HEK293T (cell line): ENCODE measurements around the gene TFAM.

Experiments used
- CTCF ChIA-PET: fragments of 350-600 bp; formaldehyde crosslinking; extraction: SDS; loops from one replicate; lab custom pipeline; 2021; ENCODE audit warnings: antibody characterized with exemption, inconsistent platforms; lab: Yijun Ruan, JAX
- POLR2A ChIA-PET: fragments of 350-600 bp; formaldehyde crosslinking; extraction: SDS; loops from one replicate; lab custom pipeline; 2020; ENCODE audit warnings: antibody characterized with exemption, inconsistent platforms; lab: Yijun Ruan, JAX
- DNase-seq: peaks from one replicate; pipeline ENCODE4 v3.0.0; 2012; ENCODE audit warnings: mixed read lengths; ENCODE audit errors: extremely low spot score
- ARNT ChIP-seq: fragments of 450-650 bp; IDR thresholded peaks from 2 replicates; pipeline ENCODE4 v1.6.1; 2017; ENCODE audit warnings: mild to moderate bottlenecking
- BHLHE40 ChIP-seq: fragments of 450-650 bp; IDR thresholded peaks from 2 replicates; pipeline ENCODE4 v1.6.1; 2016; ENCODE audit warnings: mild to moderate bottlenecking, moderate library complexity, borderline replicate concordance
- CTBP1 ChIP-seq: fragments of 450-650 bp; IDR thresholded peaks from 2 replicates; pipeline ENCODE4 v1.6.1; 2016; ENCODE audit warnings: borderline replicate concordance
- ELF4 ChIP-seq: fragments of 450-650 bp; IDR thresholded peaks from 2 replicates; pipeline ENCODE4 v1.6.1; 2017; ENCODE audit warnings: antibody characterized with exemption
- FOXA1 ChIP-seq: fragments of 450-650 bp; IDR thresholded peaks from 2 replicates; pipeline ENCODE4 v1.6.1; 2016; ENCODE audit warnings: mild to moderate bottlenecking
- FOXK2 ChIP-seq: fragments of 450-650 bp; IDR thresholded peaks from 2 replicates; pipeline ENCODE4 v1.6.1; 2016; ENCODE audit warnings: mild to moderate bottlenecking
- FOXM1 ChIP-seq: fragments of 450-650 bp; IDR thresholded peaks from 2 replicates; pipeline ENCODE4 v1.6.1; 2017; ENCODE audit warnings: mild to moderate bottlenecking, borderline replicate concordance
- HDGF ChIP-seq: fragments of 450-650 bp; IDR thresholded peaks from 2 replicates; pipeline ENCODE4 v1.6.1; 2017; ENCODE audit warnings: antibody characterized with exemption, borderline replicate concordance
- L3MBTL2 ChIP-seq: fragments of 450-650 bp; conservative IDR thresholded peaks from 2 replicates; pipeline ENCODE4 v1.6.1; 2016; ENCODE audit warnings: mild to moderate bottlenecking
- LEF1 ChIP-seq: fragments of 450-650 bp; IDR thresholded peaks from 2 replicates; pipeline ENCODE4 v1.6.1; 2017; ENCODE audit warnings: mild to moderate bottlenecking, borderline replicate concordance
- NFRKB ChIP-seq: fragments of 450-650 bp; IDR thresholded peaks from 2 replicates; pipeline ENCODE4 v1.6.1; 2016; ENCODE audit warnings: mild to moderate bottlenecking, moderate library complexity
- SP1 ChIP-seq: fragments of 450-650 bp; IDR thresholded peaks from 2 replicates; pipeline ENCODE4 v1.6.1; 2017
- SUZ12 ChIP-seq: fragments of 450-650 bp; IDR thresholded peaks from 2 replicates; pipeline ENCODE4 v1.6.1; 2016; ENCODE audit warnings: mild to moderate bottlenecking
- TARDBP ChIP-seq: fragments of 450-650 bp; IDR thresholded peaks from 2 replicates; pipeline ENCODE4 v1.6.1; 2016
- ZNF384 ChIP-seq: fragments of 450-650 bp; IDR thresholded peaks from 2 replicates; pipeline ENCODE4 v1.6.1; 2016
- TF ChIP-seq, protein P1 (sequence below): fragments of 450-650 bp; IDR thresholded peaks from 2 replicates; pipeline ENCODE4 v1.6.1; 2016

TFAM gene

DNA sequence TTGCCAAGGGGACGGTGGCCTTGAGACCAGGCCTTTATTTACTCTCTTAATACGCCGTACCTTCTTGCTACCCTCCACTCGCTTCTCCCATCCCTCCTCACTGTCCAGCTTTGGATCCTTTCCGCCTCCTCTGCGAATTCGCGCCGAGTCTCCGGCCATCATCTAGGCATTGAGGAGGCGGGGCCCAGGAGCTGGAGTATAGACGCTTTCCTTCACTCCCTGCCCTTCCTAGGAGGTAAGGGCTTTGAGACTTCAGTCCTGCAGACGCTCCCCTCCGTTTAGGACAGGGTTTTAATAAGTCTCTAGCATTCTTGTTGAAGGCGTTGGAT is 538 bp downstream of the TFAM start:
- DNase-seq = peak; percentile 58
- POLR2A ChIA-PET = interaction anchor here (0.9 to 2.8 kb wide), 9 partner anchors 11 to 208 kb away, joined by 3 to 19 read pairs (median 6); partner anchors contain the start of genes CISD1, IPMK and UBE2D1
- TF ChIP-seq, protein P1, sequence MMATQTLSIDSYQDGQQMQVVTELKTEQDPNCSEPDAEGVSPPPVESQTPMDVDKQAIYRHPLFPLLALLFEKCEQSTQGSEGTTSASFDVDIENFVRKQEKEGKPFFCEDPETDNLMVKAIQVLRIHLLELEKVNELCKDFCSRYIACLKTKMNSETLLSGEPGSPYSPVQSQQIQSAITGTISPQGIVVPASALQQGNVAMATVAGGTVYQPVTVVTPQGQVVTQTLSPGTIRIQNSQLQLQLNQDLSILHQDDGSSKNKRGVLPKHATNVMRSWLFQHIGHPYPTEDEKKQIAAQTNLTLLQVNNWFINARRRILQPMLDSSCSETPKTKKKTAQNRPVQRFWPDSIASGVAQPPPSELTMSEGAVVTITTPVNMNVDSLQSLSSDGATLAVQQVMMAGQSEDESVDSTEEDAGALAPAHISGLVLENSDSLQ = no peak
- TF ChIP-seq LEF1 (no peak), L3MBTL2 (no peak), SP1 (no peak), FOXA1 (no peak), SUZ12 (no peak), TARDBP (no peak)
- CTCF ChIA-PET = interaction anchor here (1.8 kb wide), 2 partner anchors 86 to 208 kb away, joined by 4 to 5 read pairs; no protein-coding TSS in a partner anchor

DNA sequence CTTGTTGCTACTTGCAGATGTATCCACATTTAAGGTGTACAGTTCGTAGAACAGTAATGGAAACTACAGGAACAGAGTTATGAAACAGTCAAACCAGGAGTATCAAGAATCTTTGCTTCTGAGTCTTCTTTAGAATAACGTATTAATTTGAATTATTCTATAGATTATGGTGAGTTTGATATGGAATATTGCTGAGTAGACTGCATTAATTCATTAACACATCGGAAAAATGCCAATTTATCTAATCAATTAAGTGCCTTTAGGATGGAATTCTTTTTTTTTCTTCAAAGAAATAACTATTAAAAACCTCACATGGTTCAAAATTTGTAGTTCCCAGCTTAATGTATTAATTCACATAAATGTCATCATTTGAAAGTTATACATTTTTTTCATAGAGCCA is 3.8 kb downstream of the TFAM start:
- TF ChIP-seq FOXM1 (no peak), ZNF384 (no peak), NFRKB (no peak), FOXA1 (no peak), L3MBTL2 (no peak), SUZ12 (no peak), BHLHE40 (no peak), ELF4 (no peak), LEF1 (no peak), TARDBP (no peak), FOXK2 (no peak), ARNT (no peak), HDGF (no peak)
- ChIA-PET CTCF (no interaction called here), POLR2A (no interaction called here)
- DNase-seq = no peak

DNA sequence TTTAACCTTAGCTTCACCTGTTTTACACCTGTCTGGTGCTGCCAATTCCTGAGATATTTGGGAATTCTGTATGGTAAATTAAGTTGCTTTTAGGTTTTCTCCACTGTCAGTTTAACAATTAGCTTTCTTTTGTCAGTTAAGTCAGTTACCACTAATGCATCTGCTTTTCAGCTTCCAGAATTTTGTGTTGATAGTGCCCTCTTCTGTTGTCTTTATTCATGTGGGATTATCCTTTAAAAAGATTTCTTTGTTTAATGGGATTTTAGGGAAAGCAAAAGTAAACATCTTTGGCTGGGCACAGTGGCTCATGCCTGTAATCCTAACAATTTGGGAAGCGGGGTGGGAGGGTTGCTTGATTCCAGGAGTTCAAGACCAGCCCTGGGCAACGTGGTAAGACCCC is 8.1 kb downstream of the TFAM start:
- TF ChIP-seq ARNT = no peak
- TF ChIP-seq FOXK2 = no peak
- no peak for TF ChIP-seq ELF4
- TF ChIP-seq FOXM1 = no peak
- TF ChIP-seq FOXA1 = no peak
- no peak for TF ChIP-seq SP1
- no peak for TF ChIP-seq L3MBTL2
- no peak for TF ChIP-seq CTBP1
- TF ChIP-seq SUZ12 = no peak
- TF ChIP-seq, protein P1 = no peak
- ChIA-PET POLR2A (no interaction called here), CTCF (no interaction called here)
- no peak for DNase-seq

DNA sequence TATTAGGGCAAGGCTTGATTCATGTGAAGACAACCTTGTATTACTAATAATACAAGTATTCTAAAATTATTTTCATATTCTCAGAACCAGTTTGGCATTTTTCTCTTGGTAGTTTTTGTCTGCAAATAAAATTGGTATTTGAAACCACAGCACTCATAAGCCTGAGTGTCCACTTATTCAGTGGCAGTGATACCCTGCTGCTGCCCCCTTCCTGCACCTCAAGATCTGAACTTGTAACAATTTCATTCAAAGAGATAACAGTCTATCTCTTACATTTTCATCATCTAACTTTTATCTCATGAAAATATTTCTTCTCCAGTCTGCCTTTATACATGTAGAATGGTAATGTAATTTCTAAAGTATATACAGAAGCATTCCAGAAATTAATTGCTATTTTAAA is 9.3 kb downstream of the TFAM start:
- TF ChIP-seq TARDBP (no peak), ELF4 (no peak), FOXA1 (no peak), FOXK2 (no peak), SUZ12 (no peak), BHLHE40 (no peak)
- ChIA-PET CTCF (interaction anchor here (0.7 kb wide), 1 partner anchor 194 kb away, joined by 14 read pairs; no protein-coding TSS in a partner anchor), POLR2A (no interaction called here)
- DNase-seq = no peak

DNA sequence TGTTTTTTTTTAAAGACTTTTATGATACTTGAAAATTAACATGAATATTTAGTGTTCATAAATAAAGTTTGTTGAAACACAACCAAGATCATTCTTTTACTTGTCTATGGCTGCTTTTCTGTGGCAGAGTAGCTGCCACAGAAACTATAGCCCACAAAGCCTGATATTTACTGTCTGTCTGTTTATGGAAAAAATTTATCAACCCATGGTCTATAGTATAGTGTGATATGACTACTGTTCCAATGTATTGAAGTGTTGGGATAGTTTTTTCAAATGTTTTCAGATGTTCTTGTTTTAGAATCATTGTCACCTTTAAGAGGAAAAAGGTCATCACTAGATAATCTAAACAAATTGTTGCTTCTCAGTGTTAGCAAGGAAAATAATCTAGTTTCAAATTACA is 10.8 kb downstream of the TFAM start:
- CTCF ChIA-PET = no interaction called here

DNA sequence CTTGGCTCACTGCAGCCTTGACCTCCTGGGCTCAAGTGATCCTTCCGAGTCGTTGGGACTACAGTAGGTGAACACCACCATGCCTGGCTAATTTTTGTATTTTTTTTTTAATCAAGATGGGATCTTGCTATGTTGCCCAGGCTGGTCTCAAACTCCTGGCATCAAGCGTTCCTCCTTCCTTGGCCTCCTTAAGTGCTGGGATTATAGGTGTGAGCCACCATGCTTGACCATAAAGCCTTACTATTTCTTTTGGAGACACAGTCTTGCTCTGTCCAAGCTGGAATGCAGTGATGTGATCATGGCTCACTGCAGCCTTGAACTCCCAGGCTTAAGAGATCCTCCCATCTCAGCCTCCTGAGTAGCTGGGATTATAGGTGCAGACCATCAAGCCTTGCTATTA is 12.6 kb downstream of the TFAM start:
- DNase-seq = no peak
- POLR2A ChIA-PET = no interaction called here
- CTCF ChIA-PET = no interaction called here
- TF ChIP-seq HDGF = no peak
- no peak for TF ChIP-seq CTBP1
- TF ChIP-seq SUZ12 = no peak
- TF ChIP-seq FOXK2 = no peak
- no peak for TF ChIP-seq L3MBTL2
- no peak for TF ChIP-seq NFRKB
- no peak for TF ChIP-seq TARDBP
- TF ChIP-seq ARNT = no peak

More for the DNA sequence above, 10.8 kb downstream of the TFAM start:
- POLR2A ChIA-PET = interaction anchor here (1.3 kb wide), 1 partner anchor 10 kb away, joined by 4 read pairs; no protein-coding TSS in a partner anchor
- no peak for DNase-seq
- no peak for TF ChIP-seq FOXA1
- no peak for TF ChIP-seq L3MBTL2
- TF ChIP-seq ELF4 = no peak
- TF ChIP-seq CTBP1 = no peak
- no peak for TF ChIP-seq FOXM1
- TF ChIP-seq NFRKB = no peak
- TF ChIP-seq BHLHE40 = no peak
- no peak for TF ChIP-seq ARNT
- TF ChIP-seq TARDBP = no peak
- no peak for TF ChIP-seq ZNF384
- no peak for TF ChIP-seq HDGF
- TF ChIP-seq FOXK2 = no peak
- TF ChIP-seq LEF1 = no peak
- no peak for TF ChIP-seq SP1
- TF ChIP-seq, protein P1 = no peak
- TF ChIP-seq SUZ12 = no peak

DNA sequence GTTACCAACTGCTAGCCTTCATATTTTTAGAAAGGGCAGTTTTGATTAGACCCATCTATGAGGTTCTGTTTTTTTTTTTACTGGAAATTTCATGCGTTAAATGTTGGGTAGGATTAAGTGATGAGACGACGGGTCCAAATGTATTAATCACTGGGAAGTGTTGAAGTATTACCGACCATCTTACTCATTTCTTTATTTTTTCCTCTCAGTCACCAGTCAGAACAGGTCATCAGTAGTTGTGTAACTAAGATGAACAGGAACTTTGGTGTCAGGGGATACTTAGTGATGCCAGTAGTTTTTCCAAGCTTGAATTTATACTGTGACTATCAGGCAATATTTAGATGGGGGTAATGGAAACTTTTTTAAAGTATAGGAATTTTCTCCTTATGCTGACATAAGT is 14.2 kb downstream of the TFAM start:
- TF ChIP-seq CTBP1 (no peak), BHLHE40 (no peak), SUZ12 (no peak), FOXM1 (no peak), FOXK2 (no peak), SP1 (no peak), ARNT (no peak), FOXA1 (no peak), ELF4 (no peak), L3MBTL2 (no peak), ZNF384 (no peak), LEF1 (no peak), HDGF (no peak)
- TF ChIP-seq, protein P1 = no peak
- no peak for DNase-seq
- ChIA-PET CTCF (interaction anchor here (1.0 kb wide), 1 partner anchor 15 kb away, joined by 3 read pairs; no protein-coding TSS in a partner anchor), POLR2A (no interaction called here)
